Stimulated activated CD4-positive, alpha-beta T cell treated with anti-CD3 and anti-CD28 coated beads, Interleukin-15, amount 100 ng/mL, for 48 hours (primary cell): ENCODE data around the gene SERPINA3.

Experiments used
- DNase-seq, 2 donors: peaks; one replicate each; pipeline ENCODE4 v3.0.0-alpha.2; 2020; ENCODE audit warnings: low read depth in 2 of 2

The SERPINA3 gene

GRCh38 chr14:94655169-94655710 lies 43.0 kb downstream of the SERPINA3 start:
- no peak for DNase-seq

GRCh38 chr14:94656043-94656442 lies 43.9 kb downstream of the SERPINA3 start:
- no peak for DNase-seq

- no peak for DNase-seq
Measured at GRCh38 chr14:94659256-94659655, 47.1 kb downstream of the SERPINA3 start.

DNA sequence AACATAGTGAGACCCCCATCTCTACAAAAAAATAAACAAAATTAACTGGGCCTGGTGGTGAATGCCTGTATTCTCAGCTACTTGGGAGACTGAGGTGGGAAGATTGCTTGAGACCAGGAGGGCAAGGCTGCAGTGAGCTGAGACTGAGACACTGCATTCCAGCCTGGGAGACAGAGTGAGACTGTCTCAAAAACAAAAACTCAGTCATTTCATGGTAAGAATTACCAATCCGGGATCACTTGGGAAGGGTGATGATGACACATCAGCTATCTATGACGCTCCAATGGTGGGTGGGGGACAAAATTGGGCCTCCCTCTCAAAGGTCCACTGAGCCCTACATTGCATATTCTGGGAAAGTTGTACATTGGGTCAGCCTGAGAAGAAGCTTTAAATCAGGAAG lies 47.7 kb downstream of the SERPINA3 start:
- DNase-seq: no peak

DNA sequence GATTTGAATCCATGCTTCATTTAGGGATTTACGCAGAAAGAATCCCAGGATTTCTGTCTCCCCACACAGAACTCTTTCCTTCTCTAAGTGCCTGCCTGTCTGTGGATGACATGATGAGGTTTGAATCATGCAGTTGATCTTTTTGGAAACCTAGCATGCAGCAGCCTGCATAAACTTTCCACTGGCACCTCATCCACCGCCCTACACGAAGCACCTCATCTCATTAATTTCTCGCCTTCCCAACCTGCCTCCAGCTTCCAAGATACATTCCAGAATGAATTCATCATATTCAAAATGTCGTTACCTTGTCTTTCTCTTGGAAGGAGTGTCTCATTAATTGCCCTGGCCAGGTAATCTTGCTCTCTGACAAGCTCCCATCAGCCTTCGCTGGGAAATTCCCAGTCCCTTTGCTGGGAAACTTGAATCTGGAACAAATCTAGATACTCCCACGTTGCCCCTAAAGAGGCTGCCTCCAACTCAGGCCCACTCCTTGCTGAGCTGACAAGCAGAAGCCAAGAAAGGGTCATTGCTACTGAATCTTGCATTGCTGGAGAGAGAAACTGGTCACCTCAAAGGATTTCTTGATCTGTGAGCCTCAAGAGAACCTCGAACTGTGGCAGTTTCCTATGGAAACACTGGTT lies 48.2 kb downstream of the SERPINA3 start:
- no peak for DNase-seq

- no peak for DNase-seq
Measured at GRCh38 chr14:94663538-94663937, 51.3 kb downstream of the SERPINA3 start.

DNA sequence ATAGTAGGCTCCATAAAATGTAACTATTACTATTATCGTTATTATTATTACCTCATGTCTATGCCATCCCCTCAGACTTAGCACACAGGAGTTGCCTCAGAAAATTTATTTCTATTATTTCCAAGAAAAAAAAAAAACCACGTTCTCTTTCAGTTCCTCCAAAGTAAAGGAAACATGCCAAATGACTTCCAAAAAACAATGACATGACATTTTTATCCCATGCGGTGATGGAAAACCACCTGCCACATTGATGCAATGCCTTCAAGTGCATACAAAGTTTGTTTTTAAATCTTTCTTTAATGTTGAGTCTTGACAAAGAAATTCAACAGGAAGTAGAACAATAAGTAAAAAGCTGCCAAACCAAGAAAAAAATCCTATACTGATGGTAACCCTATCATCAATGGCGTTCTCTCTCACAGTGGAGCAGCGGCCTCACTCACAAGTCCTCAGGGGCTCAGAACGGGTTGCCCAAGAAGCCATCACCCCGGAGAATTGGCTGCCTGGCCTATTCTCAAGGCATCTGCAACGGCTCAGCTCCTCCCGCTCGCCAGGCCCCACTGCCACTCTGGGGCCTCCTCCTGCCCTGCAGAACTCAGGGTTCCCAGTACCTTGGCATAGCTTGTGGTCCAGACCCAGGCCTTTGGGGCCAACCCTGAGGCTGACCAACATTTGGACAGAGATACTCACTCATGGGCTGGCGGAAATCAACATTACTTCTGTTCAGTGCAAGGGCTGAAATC lies 51.9 kb downstream of the SERPINA3 start:
- no peak for DNase-seq

- no peak for DNase-seq
Measured at GRCh38 chr14:94665121-94665520, 52.9 kb downstream of the SERPINA3 start.

GRCh38 chr14:94665544-94665943 lies 53.4 kb downstream of the SERPINA3 start:
- no peak for DNase-seq

- DNase-seq: no peak
Measured at GRCh38 chr14:94670692-94671285, 58.6 kb downstream of the SERPINA3 start.

DNA sequence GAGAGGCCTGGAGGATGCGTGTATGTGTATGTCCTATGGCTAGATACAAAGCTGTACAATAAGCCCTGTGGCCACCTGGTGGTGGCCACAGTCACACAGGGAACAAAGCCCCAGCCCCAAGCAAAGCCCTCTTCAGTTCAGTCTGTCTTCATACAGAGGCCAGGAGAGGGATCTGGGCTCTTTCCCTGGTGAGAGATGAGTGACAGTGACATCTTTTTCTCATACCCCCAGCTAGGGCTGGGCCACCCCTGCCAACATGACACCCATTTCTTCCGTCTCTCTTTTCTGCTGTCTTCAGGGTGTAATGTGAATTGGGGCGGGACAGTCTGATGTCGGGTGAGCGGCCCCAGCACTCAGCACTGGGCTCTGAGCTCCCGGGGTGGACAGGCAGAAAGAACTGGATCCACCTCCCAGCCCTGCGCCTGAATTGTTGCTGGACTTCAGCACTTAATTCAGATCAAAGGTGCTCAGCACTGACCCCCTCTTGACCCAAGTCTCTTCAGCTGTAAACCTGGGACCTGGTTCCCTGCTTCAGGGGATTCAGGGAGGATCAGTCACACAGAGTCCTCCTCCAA lies 59.8 kb downstream of the SERPINA3 start:
- no peak for DNase-seq

DNA sequence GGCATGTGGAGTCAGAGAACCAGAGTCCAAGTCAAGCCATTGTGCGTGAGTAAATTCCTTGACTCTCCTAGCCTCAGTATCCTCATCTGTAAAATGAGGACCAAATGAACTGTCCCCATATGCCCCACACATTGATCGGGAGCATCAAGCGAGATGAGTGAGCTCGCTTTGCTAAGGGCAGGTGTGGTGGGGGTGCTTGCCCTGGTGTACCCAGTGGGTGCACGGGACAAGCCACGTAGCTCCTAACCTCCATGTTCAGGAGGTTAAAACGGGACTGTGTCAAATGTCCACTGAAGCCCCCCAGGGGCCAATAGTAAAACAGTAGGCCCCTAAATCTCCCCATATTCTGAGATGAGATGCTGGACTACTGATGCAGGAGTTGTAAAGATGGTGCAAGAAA lies 60.9 kb downstream of the SERPINA3 start:
- DNase-seq: no peak
